ENCODE measurements around the gene C1orf74. TPM values are rescaled to one million over a fixed set of nuclear protein-coding genes. Genes with fewer than 3 reads are reported as not detected.

The C1orf74 gene
- polyA plus RNA-seq, 2 of the 4 experiments (the other 2 are of a cell fraction) = 2.4 to 3.3 TPM

DNA sequence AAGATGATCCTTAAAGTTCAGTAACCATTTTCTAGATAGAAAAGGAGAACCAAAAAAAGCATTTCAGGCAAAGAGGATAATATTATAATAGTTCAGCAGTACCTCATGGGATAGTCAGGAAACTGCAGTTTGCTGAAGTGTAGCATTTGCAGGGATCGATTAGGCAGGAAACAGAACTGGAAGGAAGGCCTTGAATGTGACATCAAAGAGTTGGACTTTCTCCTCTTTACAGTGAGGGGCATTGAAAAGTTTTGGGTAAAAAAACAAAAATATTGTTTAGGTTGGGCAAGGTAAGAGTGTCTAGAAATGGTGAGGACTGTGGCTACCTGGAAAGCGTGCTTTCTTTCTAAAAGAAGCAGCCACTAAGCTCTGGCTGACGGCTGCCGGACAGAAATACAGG lies 29.5 kb upstream of the C1orf74 start:
- ATAC-seq = no peak
- DNase-seq (ENCODE audit: low read depth in 1 of 2, low spot score in 1 of 2) = no peak
- no peak for FAIRE-seq
- WGBS (ENCODE audit: missing lambda C conversion rate) = 83% methylated on average over 4 of the region's 4 CpGs
- CTCF ChIA-PET = interaction anchor here (0.9 to 7.1 kb wide), 3 partner anchors 9 to 1320 kb away, joined by 3 to 62 read pairs (median 5); partner anchors contain the start of gene KCNH1
- Histone ChIP-seq H3K9me3 (no peaks in the 10 kb centered on the region), H3K4me3 (no peak overlapping the region), H3K4me1 (no peaks in the 10 kb centered on the region), H3K4me2 (no peak overlapping the region), H3K27ac (no peak overlapping the region)
- TF ChIP-seq, protein P1, sequence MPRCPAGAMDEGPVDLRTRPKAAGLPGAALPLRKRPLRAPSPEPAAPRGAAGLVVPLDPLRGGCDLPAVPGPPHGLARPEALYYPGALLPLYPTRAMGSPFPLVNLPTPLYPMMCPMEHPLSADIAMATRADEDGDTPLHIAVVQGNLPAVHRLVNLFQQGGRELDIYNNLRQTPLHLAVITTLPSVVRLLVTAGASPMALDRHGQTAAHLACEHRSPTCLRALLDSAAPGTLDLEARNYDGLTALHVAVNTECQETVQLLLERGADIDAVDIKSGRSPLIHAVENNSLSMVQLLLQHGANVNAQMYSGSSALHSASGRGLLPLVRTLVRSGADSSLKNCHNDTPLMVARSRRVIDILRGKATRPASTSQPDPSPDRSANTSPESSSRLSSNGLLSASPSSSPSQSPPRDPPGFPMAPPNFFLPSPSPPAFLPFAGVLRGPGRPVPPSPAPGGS (IDR thresholded peaks at IDR 0.05) = no peak
- TF ChIP-seq SMC3 (IDR thresholded peaks at IDR 0.05) (no peak), PHF8 (IDR thresholded peaks at IDR 0.05; ENCODE audit: borderline replicate concordance, low read depth) (no peak), NFE2L2 (conservative IDR thresholded peaks at IDR 0.05; ENCODE audit: low read length) (no peak), CHD2 (IDR thresholded peaks at IDR 0.05; ENCODE audit: low read length, partially characterized antibody) (no peak), NPAS2 (CRISPR knock-in tag; IDR thresholded peaks at IDR 0.05; ENCODE audit: borderline replicate concordance) (no peak)
- TF ChIP-seq, protein P2, sequence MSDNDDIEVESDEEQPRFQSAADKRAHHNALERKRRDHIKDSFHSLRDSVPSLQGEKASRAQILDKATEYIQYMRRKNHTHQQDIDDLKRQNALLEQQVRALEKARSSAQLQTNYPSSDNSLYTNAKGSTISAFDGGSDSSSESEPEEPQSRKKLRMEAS (IDR thresholded peaks at IDR 0.05) = no peak
- POLR2A ChIA-PET = no interaction called here

DNA sequence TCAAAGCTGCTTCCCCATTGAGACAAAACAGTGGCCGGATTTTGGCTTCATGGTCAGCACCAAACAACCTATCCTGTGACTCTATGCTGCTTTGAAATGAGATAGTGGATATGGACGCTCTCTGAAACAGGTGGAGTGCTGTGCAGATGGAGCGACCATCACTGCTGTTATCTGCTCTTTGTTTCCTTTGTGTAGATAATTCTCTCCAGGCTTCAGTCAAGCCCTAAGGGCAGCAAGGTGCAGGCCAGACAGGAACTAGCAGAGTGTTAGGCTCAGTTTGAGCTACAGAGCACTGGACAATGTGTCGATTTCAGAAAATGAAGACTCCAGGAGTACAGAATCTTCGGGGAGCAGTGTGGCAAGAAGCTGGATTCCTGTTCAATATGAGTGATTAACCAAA lies 26.4 kb upstream of the C1orf74 start:
- no peak for FAIRE-seq
- WGBS (ENCODE audit: missing lambda C conversion rate) = 43% methylated on average over 5 of the region's 5 CpGs
- no peak for TF ChIP-seq FOSB (CRISPR knock-in tag; IDR thresholded peaks at IDR 0.05)
- TF ChIP-seq CBX2 (IDR thresholded peaks at IDR 0.05; ENCODE audit: borderline replicate concordance, low read depth) = no peak
- TF ChIP-seq RAD21 (conservative IDR thresholded peaks at IDR 0.05 in 1 of 2, IDR thresholded peaks at IDR 0.05 in 1 of 2) = no peak
- TF ChIP-seq, protein P1 (IDR thresholded peaks at IDR 0.05) = no peak
- Histone ChIP-seq H3K27ac (no peak overlapping the region), H3K4me1 (peaks cover 10% of the 10 kb centered on the region), H3K4me2 (no peak overlapping the region), H3K4me3 (no peak overlapping the region), H3K9me3 (no peaks in the 10 kb centered on the region)
- ATAC-seq = no peak
- DNase-seq (ENCODE audit: low read depth in 1 of 2, low spot score in 1 of 2) = no peak
- POLR2A ChIA-PET = no interaction called here
- CTCF ChIA-PET = interaction anchor here (0.6 to 7.1 kb wide), 2 partner anchors 12 to 29 kb away, joined by 3 to 62 read pairs; no protein-coding TSS in a partner anchor

DNA sequence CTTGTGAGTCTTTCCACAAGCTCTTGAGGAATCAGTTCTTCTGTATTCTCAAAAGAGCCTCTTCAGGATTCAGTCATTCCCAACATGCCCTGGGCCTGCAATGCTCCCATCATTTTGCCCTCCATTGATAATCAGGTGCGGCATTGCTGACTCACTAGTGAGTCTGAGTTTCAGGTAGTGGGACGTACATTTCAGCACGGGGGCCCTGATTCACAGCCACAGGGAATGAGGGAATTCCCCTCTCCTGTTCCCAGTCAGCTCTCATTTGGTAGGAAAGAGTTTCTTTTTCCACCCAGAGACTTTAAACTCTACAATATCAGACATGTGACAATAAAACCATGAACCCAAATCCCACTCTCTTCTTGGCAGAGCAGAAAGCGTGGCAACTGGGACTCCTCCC lies 25.3 kb upstream of the C1orf74 start:
- Histone ChIP-seq H3K9me3 (no peaks in the 10 kb centered on the region), H3K4me1 (peaks cover 10% of the 10 kb centered on the region), H3K4me2 (no peak overlapping the region), H3K4me3 (no peak overlapping the region), H3K27ac (no peak overlapping the region)
- no peak for DNase-seq (ENCODE audit: low read depth in 1 of 2, low spot score in 1 of 2)
- 57% methylated on average over 4 of the region's 4 CpGs for WGBS (ENCODE audit: missing lambda C conversion rate)
- no peak for TF ChIP-seq KDM1A (IDR thresholded peaks at IDR 0.05; ENCODE audit: low read depth)
- TF ChIP-seq, protein P3, sequence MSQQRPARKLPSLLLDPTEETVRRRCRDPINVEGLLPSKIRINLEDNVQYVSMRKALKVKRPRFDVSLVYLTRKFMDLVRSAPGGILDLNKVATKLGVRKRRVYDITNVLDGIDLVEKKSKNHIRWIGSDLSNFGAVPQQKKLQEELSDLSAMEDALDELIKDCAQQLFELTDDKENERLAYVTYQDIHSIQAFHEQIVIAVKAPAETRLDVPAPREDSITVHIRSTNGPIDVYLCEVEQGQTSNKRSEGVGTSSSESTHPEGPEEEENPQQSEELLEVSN (IDR thresholded peaks at IDR 0.05; ENCODE audit: borderline replicate concordance, low read depth) = no peak
- no peak for TF ChIP-seq CHD4 (IDR thresholded peaks at IDR 0.05; ENCODE audit: borderline replicate concordance)
- TF ChIP-seq EHMT2 (IDR thresholded peaks at IDR 0.05; ENCODE audit: low read depth) = no peak
- TF ChIP-seq, protein P4, sequence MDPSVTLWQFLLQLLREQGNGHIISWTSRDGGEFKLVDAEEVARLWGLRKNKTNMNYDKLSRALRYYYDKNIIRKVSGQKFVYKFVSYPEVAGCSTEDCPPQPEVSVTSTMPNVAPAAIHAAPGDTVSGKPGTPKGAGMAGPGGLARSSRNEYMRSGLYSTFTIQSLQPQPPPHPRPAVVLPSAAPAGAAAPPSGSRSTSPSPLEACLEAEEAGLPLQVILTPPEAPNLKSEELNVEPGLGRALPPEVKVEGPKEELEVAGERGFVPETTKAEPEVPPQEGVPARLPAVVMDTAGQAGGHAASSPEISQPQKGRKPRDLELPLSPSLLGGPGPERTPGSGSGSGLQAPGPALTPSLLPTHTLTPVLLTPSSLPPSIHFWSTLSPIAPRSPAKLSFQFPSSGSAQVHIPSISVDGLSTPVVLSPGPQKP (IDR thresholded peaks at IDR 0.05; ENCODE audit: low read depth, low read length) = no peak
- TF ChIP-seq JUN (IDR thresholded peaks at IDR 0.05) = no peak
- no peak for TF ChIP-seq RARB (CRISPR knock-in tag; IDR thresholded peaks at IDR 0.05)
- TF ChIP-seq POLR2A (IDR thresholded peaks at IDR 0.05; ENCODE audit: low read length) = no peak
- no peak for TF ChIP-seq SMC3 (IDR thresholded peaks at IDR 0.05)
- no peak for TF ChIP-seq FOSL2 (IDR thresholded peaks at IDR 0.05)
- TF ChIP-seq FOSL2 (CRISPR knock-in tag; IDR thresholded peaks at IDR 0.05) = no peak
- no peak for TF ChIP-seq ZFP36 (IDR thresholded peaks at IDR 0.05; ENCODE audit: borderline replicate concordance, partially characterized antibody)
- TF ChIP-seq HDAC2 (IDR thresholded peaks at IDR 0.05) = no peak
- no peak for TF ChIP-seq FOXS1 (CRISPR knock-in tag; IDR thresholded peaks at IDR 0.05)
- no peak for TF ChIP-seq MYC (IDR thresholded peaks at IDR 0.05; ENCODE audit: borderline replicate concordance, low read length)
- no peak for TF ChIP-seq EP300 (IDR thresholded peaks at IDR 0.05)
- TF ChIP-seq CBX2 (IDR thresholded peaks at IDR 0.05; ENCODE audit: borderline replicate concordance, low read depth) = no peak
- no peak for TF ChIP-seq RFX5 (IDR thresholded peaks at IDR 0.05)
- TF ChIP-seq, protein P1 (IDR thresholded peaks at IDR 0.05) = no peak
- no peak for TF ChIP-seq FOSB (CRISPR knock-in tag; IDR thresholded peaks at IDR 0.05)
- ChIA-PET CTCF (interaction anchor here (1.1 to 7.1 kb wide), 2 partner anchors 13 to 18 kb away, joined by 3 to 62 read pairs; no protein-coding TSS in a partner anchor), POLR2A (no interaction called here)
- no peak for ATAC-seq
- FAIRE-seq = no peak
